CD4-positive, alpha-beta T cell treated with Interleukin-17A for 1 hour (primary cell): ENCODE measurements around the gene TPK1.
A peak's percentile ranks its signal among the peaks of the same experiment; 100 is the strongest.

Experiments
- DNase-seq: peaks from one replicate; pipeline ENCODE4 v3.0.0-alpha.2; 2020

Gene TPK1

DNA sequence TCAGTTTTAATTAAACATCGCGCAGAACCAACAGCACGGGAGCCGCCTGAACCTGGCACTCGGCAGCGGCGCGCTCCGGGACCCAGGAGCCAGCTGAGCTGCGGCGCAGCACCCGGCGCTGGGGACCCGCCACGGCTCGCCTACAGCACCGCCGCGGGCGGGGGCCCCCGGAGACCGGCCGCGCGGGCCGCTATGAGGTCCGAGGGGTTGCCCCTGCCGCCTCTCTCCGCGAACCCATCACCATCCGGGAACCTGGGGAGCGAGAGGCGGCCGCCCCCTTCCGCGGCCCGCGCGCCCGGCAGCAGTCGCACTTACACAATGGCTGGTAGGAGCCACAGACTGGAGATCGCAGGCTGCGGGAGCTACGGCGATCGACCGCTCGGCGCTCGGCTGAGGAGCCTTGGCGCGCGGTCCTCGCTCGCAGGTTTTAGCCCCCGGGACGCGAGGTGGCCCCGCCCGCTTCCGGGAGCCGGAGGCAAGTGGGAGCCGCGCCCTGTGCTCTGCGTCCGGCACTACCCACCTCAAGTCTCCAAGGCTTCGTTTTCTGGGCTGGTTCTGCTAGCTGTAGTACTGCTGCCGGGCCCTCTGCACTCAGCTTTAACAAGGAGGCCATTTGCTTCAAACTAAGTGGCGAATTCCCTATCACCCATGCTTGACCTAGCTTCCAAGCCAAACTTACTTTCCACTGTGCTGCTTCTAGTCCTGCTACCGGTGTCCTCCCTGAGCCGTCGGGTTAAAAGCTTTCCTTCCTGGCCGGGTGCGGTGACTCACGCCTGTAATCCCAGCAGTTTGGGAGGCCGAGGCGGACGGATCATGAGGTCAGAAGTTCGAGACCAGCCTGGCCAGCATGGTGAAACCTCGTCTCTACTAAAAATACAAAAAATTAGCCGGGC is at the start of gene TPK1:
TSS of gene TPK1 (minus strand) at position 402 of the 893 bp plus-strand sequence. CDS start 451 bp downstream, outside the sequence.
- peak; percentile 93 for DNase-seq

DNA sequence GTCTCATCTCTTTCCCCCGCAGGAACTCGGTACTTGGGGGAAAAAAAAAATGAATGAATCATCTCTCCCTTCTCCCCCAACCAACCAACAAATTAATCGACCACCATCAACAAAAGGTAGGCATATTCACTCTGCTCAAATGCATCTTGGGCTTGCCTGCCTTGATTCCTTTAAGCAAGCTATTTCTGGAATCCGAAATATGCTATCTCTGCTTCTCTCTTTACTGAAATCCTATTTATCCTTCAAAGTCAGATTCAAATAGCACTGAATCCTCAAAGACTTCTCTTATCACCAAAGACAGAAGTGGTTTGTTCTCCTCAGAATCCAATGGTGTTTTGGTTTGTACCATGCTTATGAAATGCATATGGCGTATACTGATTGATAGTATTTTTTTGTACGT is 49.6 kb upstream of the TPK1 start:
- no peak for DNase-seq

DNA sequence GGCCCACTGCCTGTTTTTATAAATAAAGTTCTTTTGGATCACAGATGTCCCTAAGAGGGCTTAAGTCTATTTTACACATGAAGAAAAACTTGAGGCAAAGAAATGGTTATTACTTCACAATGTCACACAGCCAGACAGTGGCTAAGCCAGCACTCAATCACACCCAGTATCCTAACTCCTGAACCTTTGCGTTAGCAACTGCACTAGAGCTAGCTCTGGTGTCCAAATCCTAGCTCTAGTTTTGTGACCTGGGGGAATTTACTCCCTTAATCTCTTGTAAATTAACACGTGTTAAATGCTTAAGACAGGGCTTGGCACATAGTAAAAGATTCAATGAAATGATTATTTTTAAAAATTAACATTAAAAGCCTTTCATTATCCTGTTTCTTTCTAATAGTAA is 49.0 kb upstream of the TPK1 start:
- no peak for DNase-seq

DNA sequence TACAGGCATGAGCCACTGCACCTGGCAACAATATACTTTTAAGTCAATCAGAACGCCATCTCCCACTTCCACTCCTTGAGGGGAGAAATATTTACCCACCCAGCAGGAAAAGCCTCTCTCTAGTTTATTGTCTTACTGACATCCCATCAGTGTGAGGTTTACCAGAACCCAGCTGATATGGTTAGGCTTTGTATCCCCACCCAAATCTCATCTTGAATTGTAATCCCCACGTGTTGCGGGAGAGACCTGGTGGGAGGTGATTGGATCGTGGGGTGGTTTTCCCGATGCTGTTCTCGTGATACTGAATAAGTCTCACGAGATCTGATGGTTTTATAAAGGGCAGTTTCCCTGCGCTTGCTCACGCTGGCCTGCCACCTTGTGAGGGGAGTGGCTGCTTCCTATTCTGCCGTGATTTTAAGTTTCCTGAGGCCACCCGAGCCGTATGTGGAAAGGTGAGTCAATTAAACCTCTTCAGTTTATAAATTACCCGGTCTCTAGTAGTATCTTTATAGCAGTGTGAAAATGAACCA is 37.5 kb upstream of the TPK1 start:
- DNase-seq, result no peak

DNA sequence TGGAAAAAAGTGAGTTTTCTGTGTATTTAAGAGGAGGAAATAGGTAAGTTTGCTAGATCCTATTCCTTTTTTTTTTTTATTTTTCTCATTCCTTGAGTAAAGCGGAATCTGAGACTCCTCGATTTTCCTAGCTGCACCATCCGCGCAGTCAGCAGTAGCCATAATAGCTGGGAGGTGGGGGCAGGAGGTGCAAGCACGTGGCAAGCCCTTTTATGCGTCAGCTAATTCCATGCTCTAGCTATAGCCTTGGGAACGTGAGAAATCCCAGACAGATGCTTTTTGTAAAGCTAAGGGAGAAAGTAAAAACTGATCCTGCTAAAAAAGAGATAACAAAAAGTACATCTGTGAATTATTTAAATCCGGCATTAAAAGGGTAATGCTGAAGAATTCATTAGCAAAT is 33.2 kb upstream of the TPK1 start:
- DNase-seq, result no peak

DNA sequence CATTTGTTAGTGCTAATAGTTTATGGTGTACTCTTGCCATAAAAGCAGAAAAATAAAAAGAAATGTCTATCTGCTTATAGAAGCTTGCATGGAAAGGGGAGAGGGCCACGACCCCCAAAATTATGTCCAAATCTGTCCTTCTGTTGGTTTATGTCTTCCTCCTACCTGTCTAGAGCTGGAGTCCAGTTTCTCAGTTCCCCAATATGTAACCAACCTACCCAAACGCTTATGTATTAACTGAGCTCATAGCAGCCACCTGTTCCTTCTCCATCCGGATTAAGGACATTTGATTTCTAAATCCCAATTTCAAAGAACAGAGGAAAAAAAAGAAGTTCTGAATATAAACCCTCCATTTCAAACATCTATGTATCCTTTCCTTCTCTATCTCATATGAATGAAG is 30.3 kb upstream of the TPK1 start:
- no peak for DNase-seq

DNA sequence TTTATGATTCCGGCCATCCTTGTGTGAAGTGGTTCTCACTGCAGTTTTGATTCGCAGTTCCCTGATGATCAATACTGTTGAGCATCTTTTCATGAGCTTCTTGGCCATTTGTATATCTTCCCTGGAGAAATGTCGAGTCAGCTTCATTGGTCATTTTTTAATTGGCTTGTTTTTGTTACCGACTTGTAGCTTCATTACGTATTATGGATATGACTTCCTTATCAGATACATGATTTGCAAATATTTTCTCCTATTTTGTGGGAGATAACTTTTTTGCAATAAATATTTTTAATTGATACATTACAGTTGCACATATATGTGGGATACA is 27.4 kb upstream of the TPK1 start:
- DNase-seq, result no peak

DNA sequence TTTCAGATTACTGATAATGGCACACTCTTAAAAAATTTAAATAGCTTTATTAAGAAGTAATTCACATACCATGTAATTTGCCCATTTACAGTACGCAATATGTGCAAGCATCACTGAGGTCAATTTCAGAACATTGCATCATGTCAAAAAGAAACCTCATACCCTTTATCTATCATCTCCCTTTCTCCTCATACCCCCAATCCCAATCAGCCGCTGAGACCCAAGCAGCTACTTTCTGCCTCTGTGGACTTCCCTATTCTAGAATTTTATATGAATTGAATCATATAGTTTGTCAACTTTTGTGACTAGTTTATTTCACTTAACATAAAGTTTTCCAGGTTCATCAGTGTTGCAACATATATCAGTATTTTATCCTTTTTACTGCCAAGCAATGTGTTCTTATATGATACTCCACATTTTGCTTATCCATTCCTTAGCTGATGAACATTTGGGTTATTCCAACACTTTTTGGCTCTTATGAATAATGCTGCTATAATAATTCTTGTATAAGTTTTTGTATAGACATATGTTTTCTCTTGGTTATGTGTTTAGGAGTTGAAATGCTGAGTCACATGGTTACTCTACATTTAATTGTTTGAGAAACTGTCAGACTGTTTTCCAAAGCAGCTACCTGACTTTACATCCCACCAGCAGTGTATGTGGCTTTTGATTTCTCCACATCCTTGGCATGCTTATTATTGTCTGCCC is 26.9 kb upstream of the TPK1 start:
- no peak for DNase-seq

DNA sequence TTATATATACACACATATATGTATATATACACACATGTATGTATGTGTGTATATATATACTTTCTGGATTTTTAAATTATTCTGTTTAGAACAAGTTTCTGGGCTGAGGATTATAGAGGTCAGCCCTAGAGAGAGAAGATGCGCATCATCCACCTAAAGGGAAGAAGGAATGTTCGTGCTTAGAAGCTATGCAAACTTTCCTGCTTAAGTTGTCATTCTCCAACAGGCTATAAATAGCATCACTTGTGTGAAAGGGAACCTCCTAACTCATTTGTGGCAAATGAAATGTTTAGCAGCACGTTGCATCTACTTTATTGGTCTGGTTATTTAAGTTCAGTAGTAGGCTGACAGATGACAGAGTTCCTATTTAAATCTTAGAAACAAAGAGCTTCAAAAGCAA is 23.9 kb upstream of the TPK1 start:
- no peak for DNase-seq

DNA sequence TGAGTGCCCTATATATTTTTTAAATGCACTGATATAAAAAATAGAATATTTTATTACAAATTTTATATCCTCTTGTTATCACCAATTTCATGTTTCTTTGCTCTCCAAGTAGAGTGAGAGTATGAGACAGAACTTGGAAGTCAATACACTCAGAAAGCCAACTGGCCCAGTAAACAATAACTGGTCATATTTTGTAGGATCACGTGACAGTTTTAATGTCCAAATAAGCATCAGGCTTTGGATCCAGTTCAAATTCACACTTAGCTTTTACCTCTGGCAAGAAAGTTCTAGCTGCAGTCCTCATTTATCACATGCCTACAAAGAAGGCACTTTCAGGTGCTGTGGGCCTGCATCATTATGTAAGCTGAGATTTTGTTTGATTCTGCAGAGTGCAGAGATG is 21.6 kb upstream of the TPK1 start:
- no peak for DNase-seq

DNA sequence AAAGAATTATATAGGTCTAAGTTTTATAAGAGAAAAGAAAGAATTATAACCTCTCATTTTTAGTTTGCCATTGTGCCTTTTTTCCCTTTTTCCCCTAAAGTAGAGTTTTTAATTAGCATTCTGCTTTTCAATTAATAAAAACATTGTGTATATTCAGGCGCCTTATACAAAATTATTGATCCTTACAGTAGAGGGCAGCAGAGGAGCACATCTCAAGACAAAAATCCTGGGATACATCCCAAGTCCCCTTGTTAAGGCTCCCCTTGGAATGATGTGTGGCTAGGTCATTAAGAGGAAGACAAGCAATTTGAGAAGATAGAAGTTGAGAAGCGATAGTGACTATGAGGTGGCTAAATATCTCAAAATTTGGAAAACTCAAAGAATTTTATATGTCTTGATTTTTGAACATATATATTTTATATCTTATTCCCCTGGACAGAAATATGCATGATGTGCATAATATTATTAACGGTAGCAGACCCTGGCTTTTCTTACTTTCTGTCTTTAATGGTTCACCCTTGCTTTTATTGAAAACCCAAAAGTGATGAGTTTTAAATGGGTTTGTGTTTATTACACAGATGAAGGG is 19.1 kb upstream of the TPK1 start:
- DNase-seq, result peak; percentile 19

DNA sequence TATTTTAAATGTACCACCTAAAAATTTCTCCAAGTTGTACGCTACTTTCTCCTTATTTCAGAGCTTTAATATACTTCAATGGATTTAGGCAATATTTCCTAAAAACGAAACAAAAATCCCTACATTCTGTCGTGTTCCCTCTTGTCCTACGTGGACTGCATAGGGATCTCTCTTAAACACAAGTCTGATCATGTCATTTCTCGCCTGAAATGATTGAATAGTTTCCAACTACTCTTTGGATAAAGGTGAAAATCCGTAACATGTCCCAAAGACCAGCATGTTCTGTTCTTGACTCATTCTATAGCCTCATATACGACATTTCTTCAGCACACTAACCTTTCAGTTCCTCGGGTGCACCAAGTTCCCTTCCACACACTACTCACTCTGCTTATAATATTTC is 17.7 kb upstream of the TPK1 start:
- DNase-seq, result no peak

DNA sequence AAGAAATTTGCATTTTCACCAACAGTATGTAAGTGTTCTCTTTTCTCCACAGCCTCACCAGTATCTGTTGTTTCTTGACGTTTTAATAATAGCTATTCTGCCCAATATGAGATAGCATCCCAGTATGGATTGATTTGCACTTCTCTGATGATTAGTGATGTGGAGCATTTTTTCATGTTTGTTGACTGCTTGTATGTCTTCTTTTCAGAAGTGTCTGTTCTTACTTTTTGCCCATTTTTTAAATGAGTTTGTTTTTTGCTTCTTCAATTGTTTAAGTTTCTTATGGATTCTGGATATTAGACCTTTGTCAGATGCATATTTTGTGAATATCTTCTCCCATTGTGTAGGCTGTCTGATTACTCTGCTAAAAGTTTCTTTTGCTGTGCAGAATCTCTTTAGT is 12.2 kb upstream of the TPK1 start:
- no peak for DNase-seq

DNA sequence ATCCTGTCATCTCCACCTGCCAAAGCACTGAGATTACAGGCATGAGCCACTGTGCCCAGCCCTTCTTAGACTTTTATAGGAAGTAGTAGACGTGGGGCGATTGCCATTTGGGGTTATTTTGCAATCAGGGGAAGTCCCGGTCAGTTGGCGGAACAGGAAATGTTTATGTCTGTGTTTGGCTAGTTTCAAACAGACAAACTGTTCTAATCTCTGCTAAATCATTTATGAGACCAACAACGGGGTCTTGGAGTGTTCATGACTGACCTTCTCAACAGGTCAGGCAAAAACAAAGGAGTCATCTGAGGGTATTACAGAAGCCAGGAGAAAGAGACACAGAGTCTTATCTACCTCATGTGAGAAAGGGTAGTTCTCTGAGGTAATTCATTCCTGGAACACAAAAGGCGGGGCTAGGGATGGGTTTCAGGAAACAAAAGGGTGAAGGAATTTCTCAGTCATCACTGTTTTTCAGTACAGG is 6.6 kb upstream of the TPK1 start:
- DNase-seq, result peak; percentile 50

DNA sequence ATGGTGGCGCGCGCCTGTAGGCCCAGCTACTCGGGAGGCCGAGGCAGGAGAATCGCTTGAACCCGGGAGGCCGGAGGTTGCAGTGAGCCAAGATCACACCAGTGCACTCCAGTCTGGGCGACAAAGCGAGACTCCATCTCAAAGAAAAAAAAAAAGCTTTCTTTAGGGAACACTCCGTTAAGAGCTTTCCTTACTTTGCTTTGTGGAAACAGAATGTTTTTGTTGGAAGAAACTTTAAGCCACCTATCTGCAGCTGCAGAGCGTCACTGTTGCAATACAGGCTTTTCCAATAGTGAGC is 641 bp upstream of the TPK1 start:
- DNase-seq, result no peak

DNA sequence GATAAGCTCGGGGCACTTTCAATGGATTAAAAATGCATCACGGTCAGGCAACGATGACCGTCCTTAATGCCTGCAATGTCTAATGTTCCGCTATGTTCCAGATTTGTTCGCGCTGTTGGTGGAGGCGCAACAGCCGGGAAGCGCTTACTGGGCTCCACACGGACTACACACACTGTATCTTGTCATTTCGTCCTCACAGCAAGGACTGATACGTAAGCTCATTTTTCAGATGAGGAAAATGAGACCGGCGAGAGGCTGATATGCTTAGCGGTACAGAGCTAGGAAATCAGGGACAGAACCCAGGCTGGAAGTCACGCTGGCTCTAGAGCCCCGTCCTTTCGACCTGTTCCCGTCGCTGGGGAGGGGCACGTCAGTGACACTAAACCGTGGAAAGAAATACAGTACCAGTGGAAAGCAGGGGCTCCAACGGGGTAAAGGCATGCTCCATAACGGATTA is 670 bp downstream of the TPK1 start:
- peak; percentile 56 for DNase-seq

DNA sequence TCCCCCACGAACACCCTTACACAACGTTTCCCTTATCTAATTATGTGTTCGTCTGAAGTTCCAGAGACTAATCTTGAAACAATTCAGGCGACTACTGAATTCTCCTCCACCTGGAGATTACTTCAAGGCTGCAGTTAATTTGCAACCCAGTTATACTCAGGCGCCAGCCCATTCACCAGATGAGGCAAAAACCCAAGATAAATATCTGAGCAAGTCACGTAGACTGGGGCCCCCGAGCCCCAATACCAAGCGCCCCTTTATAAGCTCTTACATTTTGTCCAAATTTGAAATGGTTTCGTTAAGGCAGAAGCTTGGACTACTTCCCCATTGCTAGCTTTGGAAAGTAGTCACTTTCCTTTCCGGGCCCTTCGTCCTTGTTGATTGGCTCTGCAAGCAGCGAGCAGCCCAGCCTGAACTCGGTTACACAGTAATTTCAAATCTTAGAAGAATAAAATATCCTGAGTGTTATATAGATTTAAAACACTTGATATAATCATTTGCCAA is 1.2 kb downstream of the TPK1 start:
- DNase-seq, result peak; percentile 64

DNA sequence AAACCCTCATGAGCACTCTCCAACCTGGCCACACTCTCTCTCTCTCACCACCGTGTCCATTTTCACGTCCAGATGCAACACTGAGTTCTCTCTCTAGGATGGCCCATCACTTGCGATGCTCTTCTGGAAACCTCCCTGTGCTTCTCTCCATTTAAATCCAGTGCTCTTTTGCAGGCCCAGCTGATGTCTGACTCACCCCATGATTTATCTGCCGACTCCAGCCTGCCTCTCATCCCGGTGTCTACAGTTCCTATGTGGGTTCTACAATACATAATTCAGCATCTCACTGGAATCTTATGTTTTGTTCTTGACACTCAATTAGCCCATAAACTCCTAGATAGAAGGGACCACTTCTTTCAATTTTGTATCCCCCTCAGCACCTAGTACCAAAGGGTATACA is 5.0 kb downstream of the TPK1 start:
- DNase-seq, result no peak

DNA sequence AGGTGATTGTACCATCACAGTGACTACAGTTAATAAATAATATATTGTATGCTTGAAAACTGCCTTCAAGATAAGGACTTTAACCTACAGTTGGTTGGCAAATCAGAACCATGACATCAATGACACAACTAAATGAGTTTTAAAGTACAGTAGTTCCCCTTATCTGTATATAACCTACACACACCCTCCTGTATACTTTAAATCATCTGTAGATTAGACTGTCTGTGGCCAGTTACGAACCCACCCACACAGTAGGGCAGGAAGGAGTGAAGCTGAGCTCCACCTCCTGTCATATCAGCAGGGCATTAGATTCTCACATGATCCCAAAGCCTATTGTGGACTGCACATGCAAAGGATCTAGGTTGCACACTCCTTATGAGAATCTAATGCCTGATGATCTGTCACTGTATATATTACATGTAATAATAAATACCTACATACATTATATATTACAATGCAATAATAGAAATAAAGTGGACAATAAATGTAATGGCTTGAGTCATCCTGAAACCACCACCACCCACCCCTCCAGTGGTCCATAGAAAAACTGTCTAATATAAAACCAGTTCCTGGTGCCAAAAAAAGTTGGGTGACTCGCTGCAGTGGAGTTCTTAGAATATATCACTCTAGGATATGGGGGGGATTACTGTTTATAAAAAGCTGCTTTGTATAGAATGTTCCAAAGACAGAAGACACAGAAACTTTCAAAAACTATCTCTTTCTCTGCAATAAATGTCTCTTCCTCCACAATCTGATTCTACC is 5.6 kb downstream of the TPK1 start:
- peak; percentile 22 for DNase-seq

DNA sequence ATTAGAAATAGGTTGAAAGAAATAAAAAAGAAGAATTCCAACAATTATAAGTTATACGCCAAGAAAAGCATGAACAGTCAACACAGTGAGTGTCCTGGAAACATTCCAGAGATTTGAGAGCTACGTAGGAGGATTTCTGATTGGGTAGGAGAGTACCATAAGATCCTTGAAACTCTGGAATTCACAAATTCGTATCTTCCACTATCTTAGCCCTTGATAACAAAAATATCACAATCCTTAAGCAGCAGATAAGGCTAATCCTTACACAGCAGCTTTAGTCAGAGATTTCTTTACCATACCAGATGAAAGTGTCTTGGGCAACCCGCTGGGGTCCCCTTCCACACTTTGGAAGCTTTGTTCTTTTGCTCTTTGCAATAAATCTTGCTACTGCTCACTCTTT is 8.2 kb downstream of the TPK1 start:
- DNase-seq, result no peak

DNA sequence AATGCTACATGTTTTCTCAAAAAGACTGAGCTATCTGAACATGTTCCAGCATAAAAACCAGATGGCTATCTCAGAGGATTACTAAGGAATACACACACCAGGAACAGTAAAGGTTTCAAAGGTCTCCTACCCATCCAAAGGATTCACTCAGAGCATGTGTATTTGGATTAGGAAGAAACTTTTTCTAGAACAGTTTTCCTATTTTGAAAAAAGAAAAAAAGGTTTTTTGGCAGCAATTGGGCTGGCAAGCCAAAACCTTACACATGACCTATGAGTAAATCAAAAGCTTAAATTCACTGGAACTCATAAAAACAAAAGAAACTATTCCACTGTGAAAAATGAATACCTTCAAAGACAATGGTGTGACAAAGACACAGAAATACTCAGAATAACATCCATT is 9.6 kb downstream of the TPK1 start:
- no peak for DNase-seq

DNA sequence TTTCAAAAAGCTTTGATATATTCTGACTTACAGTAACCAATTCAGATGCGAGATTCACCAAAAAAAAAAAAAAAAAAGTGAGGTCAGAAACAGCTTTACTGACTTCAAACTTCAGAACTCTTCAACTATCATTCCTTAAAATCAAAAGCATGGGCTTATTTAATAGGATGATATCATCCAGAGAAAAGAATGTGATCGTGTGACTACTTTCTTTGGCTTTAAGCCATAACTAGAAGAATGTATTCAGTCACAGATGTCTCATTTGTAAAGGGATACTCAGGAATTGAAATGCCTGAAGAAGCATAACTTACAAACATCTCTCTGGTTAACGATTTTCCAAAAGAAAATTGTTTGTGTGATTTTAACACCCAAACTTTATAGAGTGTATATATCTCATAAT is 11.5 kb downstream of the TPK1 start:
- no peak for DNase-seq

DNA sequence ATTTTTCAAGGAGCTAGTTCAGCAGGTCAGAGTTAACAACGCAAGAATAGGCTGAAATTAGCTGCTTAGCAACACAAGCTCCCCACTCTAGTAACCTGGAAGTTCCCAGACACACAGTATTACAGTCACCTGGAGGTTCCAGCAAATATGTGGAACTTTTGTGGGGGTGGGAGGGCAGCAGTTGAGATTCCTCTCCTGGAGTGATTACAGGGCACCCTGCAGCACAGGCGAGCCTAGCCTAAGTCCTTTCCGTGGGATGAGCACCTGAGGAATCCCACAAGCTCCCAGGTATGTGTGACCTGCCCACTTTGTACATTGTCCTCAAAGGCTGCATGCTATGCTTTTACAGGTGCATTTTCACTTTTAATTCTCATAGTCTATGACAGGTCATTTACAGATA is 13.6 kb downstream of the TPK1 start:
- DNase-seq, result no peak
